Psoas muscle (tissue), 8 donors: ENCODE results near the gene PCDHGA8. TPM values are rescaled to one million over a fixed set of nuclear protein-coding genes. Genes with fewer than 3 reads are reported as not detected.
A peak's percentile ranks its signal among the peaks of the same experiment; 100 is the strongest.
"Not testable (repeated sequence)": the region's sequence is repeated elsewhere in the genome, so short reads cannot be mapped to it uniquely, and the experiment has no call there.

Source experiments
- ATAC-seq, 4 donors: fragments of 200-7000 bp; cut with Tn5 transposase; one replicate each; pipeline ENCODE4 v1.9.1; 2020; ENCODE audit warnings: moderate library complexity in 3 of 4, mild to moderate bottlenecking in 2 of 4
- DNase-seq, 2 donors: peaks; one replicate each; pipeline ENCODE4 v3.0.0-alpha.2; 2020
- H3K27ac ChIP-seq: fragments of 200-600 bp; one replicate; pipeline ENCODE4 v1.8.0; 2022
- H3K27me3 ChIP-seq, 3 donors: fragments of 200-600 bp in 1 of 3; one replicate each; pipeline versions ENCODE4 v1.6.1 to v1.8.0; 2013 to 2022; ENCODE audit warnings: low read length in 2 of 3, mild to moderate bottlenecking in 2 of 3, moderate library complexity in 1 of 3; ENCODE audit not compliant: insufficient read depth in 3 of 3
- H3K36me3 ChIP-seq, 2 donors: fragments of 200-600 bp in 1 of 2; one replicate each; pipeline versions ENCODE4 v1.6.1 to v1.8.0; 2013 to 2022; ENCODE audit warnings: low read depth in 1 of 2, mild to moderate bottlenecking in 1 of 2, moderate library complexity in 1 of 2; ENCODE audit not compliant: insufficient read depth in 1 of 2
- H3K4me1 ChIP-seq: fragments of 200-600 bp; one replicate; pipeline ENCODE4 v1.8.0; 2022
- H3K4me3 ChIP-seq: fragments of 200-600 bp; one replicate; pipeline ENCODE4 v1.8.0; 2022; ENCODE audit warnings: mild to moderate bottlenecking
- H3K9me3 ChIP-seq: fragments of 200-600 bp; one replicate; pipeline ENCODE4 v1.8.0; 2022
- WGBS, 3 donors: extraction: QIAGEN DNeasy Blood & Tissue Kit; methylation state at CpG; one replicate each; pipeline versions ENCODE4 v1.1.6 to v1.1.7; 2013; 5-methylcytosine and 5-hydroxymethylcytosine counted together
- intact Hi-C, 2 donors: fragments of 100-400 bp; cut with DNase I; formaldehyde crosslinking; loops; one replicate each; pipeline versions ENCODE4 v1.11.0 to v1.14.2; 2022
- polyA plus RNA-seq, 3 donors: library from polyadenylated mRNA; stranded (reverse); fragments of 200-250 nt; gene quantifications; one replicate each; pipeline ENCODE4 v1.2.3, GENCODE V29; 2013
- total RNA-seq, 4 donors: library from RNA; stranded (reverse); fragmentation: NEBNext Ultra II Directional in 2 of 4; extraction: Animal tissue kit (Norgen Biotek cat#: 25700) in 2 of 4; gene quantifications; one replicate each; pipeline versions ENCODE4 v1.2.1 to v1.2.4, GENCODE V29; 2021 to 2023
- TF ChIP-seq, protein P1 (sequence below): fragments of 200-600 bp; IDR thresholded peaks from one replicate; pipeline ENCODE4 v1.8.0; 2022; ENCODE audit warnings: antibody characterized with exemption
- donor health status: healthy with polysubstance abuse.
- donor health status: DM: no; HTN: no; CAD: no; lungs with moderate emphysema.
- donor health status: Bipolar disorder and iron deficiency.
- donor health status: healthy.
- donor health status: DM: yes; HTN: yes; CAD: no.
- donor health status: DM: no; HTN: no; CAD: no.
- donor health status: DM: no; HTN: no; CAD: no.
- donor health status: DM: yes; HTN: yes; CAD: no.

Gene PCDHGA8
- total and polyA plus RNA-seq, 7 donors, result 0.04 to 1.6 (median 0.82) TPM

DNA sequence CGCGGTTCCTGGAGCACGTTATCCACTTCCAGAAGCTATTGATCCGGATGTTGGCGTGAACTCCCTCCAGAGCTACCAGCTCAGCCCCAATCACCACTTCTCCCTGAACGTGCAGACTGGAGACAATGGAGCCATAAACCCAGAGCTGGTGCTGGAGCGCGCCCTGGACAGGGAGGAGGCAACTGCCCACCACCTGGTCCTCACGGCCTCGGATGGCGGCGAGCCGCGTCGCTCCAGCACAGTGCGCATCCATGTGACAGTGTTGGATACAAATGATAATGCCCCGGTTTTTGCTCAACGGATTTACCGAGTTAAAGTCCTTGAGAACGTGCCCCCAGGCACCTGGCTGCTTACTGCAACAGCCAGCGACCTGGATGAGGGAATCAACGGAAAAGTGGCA lies 11.0 kb downstream of the PCDHGA8 start:
- 36 to 42% (median 39%) methylated on average over 22 of the region's 22 CpGs for WGBS, 3 donors
- Histone ChIP-seq H3K4me3 (peak overlapping the region; percentile 47), H3K27me3 (peaks cover 0 to 38% (median 17%) of the 10 kb centered on the region in 3 donors), H3K36me3 (no peaks in the 10 kb centered on the region), H3K9me3 (peaks cover 4% of the 10 kb centered on the region), H3K4me1 (peaks cover 4% of the 10 kb centered on the region), H3K27ac (no peak overlapping the region)
- no peak for DNase-seq
- ATAC-seq, result no peak
- TF ChIP-seq, protein P1, sequence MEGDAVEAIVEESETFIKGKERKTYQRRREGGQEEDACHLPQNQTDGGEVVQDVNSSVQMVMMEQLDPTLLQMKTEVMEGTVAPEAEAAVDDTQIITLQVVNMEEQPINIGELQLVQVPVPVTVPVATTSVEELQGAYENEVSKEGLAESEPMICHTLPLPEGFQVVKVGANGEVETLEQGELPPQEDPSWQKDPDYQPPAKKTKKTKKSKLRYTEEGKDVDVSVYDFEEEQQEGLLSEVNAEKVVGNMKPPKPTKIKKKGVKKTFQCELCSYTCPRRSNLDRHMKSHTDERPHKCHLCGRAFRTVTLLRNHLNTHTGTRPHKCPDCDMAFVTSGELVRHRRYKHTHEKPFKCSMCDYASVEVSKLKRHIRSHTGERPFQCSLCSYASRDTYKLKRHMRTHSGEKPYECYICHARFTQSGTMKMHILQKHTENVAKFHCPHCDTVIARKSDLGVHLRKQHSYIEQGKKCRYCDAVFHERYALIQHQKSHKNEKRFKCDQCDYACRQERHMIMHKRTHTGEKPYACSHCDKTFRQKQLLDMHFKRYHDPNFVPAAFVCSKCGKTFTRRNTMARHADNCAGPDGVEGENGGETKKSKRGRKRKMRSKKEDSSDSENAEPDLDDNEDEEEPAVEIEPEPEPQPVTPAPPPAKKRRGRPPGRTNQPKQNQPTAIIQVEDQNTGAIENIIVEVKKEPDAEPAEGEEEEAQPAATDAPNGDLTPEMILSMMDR, result no peak
- intact Hi-C loops, result no loop called here

DNA sequence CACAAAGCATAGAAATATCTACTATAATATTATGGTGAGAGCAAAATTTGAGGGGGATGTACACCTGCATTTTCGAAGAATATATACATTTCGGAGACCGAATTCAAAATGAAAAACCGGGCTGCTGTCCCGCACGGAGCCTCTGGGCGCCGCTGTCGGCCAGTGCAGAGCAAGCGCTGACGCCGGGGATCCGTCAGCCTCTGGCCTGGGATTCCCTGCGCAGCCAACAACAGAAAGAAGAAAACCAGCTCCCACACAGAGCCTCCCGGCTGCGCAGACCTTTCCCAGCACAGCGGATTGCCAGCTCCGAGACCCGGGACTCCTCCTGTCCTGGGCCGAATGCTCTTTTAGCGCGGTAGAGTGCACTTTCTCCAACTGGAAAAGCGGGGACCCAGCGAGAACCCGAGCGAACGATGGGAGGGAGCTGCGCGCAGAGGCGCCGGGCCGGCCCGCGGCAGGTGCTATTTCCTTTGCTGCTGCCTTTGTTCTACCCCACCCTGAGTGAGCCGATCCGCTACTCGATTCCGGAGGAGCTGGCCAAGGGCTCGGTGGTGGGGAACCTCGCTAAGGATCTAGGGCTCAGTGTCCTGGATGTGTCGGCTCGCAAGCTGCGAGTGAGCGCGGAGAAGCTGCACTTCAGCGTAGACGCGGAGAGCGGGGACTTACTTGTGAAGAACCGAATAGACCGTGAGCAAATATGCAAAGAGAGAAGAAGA lies 15.5 kb downstream of the PCDHGA8 start, which contains the start of gene PCDHGB6:
Gene PCDHGB6 (plus strand): TSS at position 232 of the 716 bp plus-strand sequence. CDS start 182 bp downstream, at position 414.
- intact Hi-C loops, H3K36me3 ChIP-seq, H3K4me1 ChIP-seq, H3K9me3 ChIP-seq: not testable (repeated sequence)
- DNase-seq (peak; percentile 50 to 72), ATAC-seq (peak; percentile 80 to 89 (median 86))
- H3K27me3 ChIP-seq, result peaks cover 0 to 19% (median 8%) of the 10 kb centered on the region in 3 donors
- H3K27ac ChIP-seq, result peak within 1 kb of the TSS; percentile 51
- TF ChIP-seq, protein P1, result peak; percentile 70
- peak within 1 kb of the TSS; percentile 62 for H3K4me3 ChIP-seq
- 9 to 16% (median 13%) methylated on average over 43 to 51 of the region's 51 CpGs for WGBS, 3 donors

DNA sequence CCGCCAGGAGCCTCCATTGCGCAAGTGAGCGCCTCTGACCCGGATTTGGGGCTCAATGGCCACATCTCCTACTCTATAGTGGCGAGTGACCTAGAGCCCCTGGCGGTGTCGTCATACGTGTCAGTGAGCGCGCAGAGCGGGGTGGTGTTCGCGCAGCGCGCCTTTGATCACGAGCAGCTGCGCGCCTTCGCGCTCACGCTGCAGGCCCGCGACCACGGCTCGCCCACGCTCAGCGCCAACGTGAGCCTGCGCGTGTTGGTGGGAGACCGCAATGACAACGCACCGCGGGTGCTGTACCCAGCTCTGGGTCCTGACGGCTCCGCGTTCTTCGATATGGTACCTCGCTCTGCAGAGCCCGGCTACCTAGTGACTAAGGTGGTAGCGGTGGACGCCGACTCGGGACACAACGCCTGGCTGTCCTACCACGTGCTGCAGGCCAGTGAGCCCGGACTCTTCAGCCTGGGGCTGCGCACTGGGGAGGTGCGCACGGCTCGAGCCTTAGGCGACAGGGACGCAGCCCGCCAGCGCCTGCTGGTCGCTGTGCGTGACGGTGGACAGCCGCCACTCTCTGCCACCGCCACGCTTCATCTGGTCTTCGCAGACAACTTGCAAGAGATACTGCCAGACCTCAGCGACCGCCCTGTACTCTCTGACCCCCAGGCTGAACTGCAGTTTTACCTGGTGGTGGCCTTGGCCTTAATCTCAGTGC lies 17.3 kb downstream of the PCDHGA8 start:
- no peaks in the 10 kb centered on the region for H3K36me3 ChIP-seq
- H3K4me1 ChIP-seq, result no peaks in the 10 kb centered on the region
- H3K27ac ChIP-seq, result no peak overlapping the region
- intact Hi-C loops, result no loop called here
- ATAC-seq (no peak), DNase-seq (no peak)
- TF ChIP-seq, protein P1, result no peak
- H3K27me3 ChIP-seq, result peaks cover 0 to 18% (median 2%) of the 10 kb centered on the region in 3 donors
- peak overlapping the region; percentile 62 for H3K4me3 ChIP-seq
- 33 to 39% (median 39%) methylated on average over 64 of the region's 64 CpGs for WGBS, 3 donors
- peaks cover 7% of the 10 kb centered on the region for H3K9me3 ChIP-seq

DNA sequence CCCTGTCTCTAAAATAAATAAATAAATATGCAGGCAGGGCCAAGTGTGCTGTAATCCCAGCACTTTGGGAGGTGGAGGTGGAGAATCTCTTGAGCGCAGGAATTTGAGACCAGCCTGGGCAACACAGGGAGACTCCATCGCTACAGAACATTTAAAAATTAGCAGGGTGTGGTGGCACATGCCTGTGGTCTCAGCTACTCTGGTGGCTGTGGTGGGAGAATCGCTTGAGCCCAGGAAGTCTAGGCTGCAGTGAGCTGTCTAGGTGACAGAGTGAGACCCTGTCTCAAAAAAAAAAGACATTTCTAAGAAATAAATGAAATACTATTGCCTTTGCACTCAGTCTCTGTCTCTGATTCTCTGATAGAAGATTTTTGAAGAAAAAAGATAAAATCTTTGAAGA lies 19.1 kb downstream of the PCDHGA8 start:
- TF ChIP-seq, protein P1, result no peak
- H3K4me1 ChIP-seq, result no peaks in the 10 kb centered on the region

More for the DNA sequence above, 19.1 kb downstream of the PCDHGA8 start:
- Histone ChIP-seq H3K4me3 (peak overlapping the region; percentile 62), H3K36me3 (no peaks in the 10 kb centered on the region), H3K27me3 (peaks cover 0 to 22% (median 0%) of the 10 kb centered on the region in 3 donors), H3K27ac (no peak overlapping the region), H3K9me3 (peaks cover 7% of the 10 kb centered on the region)
- DNase-seq (no peak), ATAC-seq (no peak)
- 69 to 74% (median 69%) methylated on average over 3 of the region's 3 CpGs for WGBS, 3 donors
- intact Hi-C loops, result no loop called here
